H1 (cell line): ENCODE results near the gene CFAP61. TPM values are rescaled to one million over a fixed set of nuclear protein-coding genes. Genes with fewer than 3 reads are reported as not detected.

Source experiments
- CTCF ChIA-PET: fragments of 300-600 bp; sonication (Branson Sonifier 250); formaldehyde crosslinking; loops from one replicate; lab custom pipeline; 2021; ENCODE audit not compliant: partially characterized antibody; lab: Charles Lee
- POLR2A ChIA-PET: fragments of 300-600 bp; sonication (Branson Sonifier 250); formaldehyde crosslinking; loops from one replicate; lab custom pipeline; 2021; ENCODE audit warnings: inconsistent platforms; ENCODE audit not compliant: partially characterized antibody; lab: Charles Lee
- DNase-seq, 2 experiments: peaks; one replicate each; pipeline versions ENCODE4 v3.0.0 to v3.0.0-alpha.2; 2010 to 2022; ENCODE audit warnings: low spot score in 2 of 2, low read depth in 1 of 2, mixed read lengths in 1 of 2
- FAIRE-seq: peaks from 2 replicates; lab custom pipeline; 2011; peaks lifted over from hg19 to GRCh38; lab: Jason Lieb, UNC
- H2AFZ ChIP-seq: 2 replicates; pipeline ENCODE4 v1.8.1; 2012; ENCODE audit warnings: low read length, inconsistent platforms
- H2AK5ac ChIP-seq: 2 replicates; pipeline ENCODE4 v1.6.1; 2013; ENCODE audit warnings: low read depth, low read length
- H2BK120ac ChIP-seq: replicated peaks from 2 replicates; pipeline ENCODE3; 2013; ENCODE audit warnings: low read depth, low read length, inconsistent platforms
- H2BK12ac ChIP-seq: 2 replicates; pipeline ENCODE4 v1.6.1; 2013; ENCODE audit warnings: low read depth, low read length
- H2BK15ac ChIP-seq: 2 replicates; pipeline ENCODE4 v1.6.1; 2013; ENCODE audit warnings: low read length
- H2BK20ac ChIP-seq: 2 replicates; pipeline ENCODE4 v1.6.1; 2013; ENCODE audit warnings: low read length
- H2BK5ac ChIP-seq: 2 replicates; pipeline ENCODE4 v1.6.1; 2013; ENCODE audit warnings: low read depth, low read length
- H3K14ac ChIP-seq: 2 replicates; pipeline ENCODE4 v1.6.1; 2013; ENCODE audit warnings: inconsistent platforms; ENCODE audit not compliant: insufficient read length
- H3K18ac ChIP-seq: 2 replicates; pipeline ENCODE4 v1.6.1; 2013; ENCODE audit warnings: low read length; ENCODE audit errors: extremely low read depth
- H3K23ac ChIP-seq: 2 replicates; pipeline ENCODE4 v1.6.1; 2013; ENCODE audit warnings: inconsistent platforms; ENCODE audit not compliant: insufficient read length
- H3K23me2 ChIP-seq: 2 replicates; pipeline ENCODE4 v1.6.1; 2013; ENCODE audit warnings: low read depth, low read length
- H3K27ac ChIP-seq: 2 replicates; pipeline ENCODE4 v1.6.1; 2011; ENCODE audit warnings: low read depth, low read length, inconsistent platforms
- H3K27me3 ChIP-seq, 4 experiments: replicated peaks in 1 of 4; 1 replicate in 1 of 4; 2 replicates in 3 of 4; pipeline versions ENCODE4 v1.6.1 to v1.8.1; 2011 to 2013; ENCODE audit warnings: low read length in 3 of 4, mild to moderate bottlenecking in 3 of 4, inconsistent platforms in 2 of 4, mixed read lengths in 2 of 4, moderate library complexity in 1 of 4; ENCODE audit not compliant: control insufficient read depth in 3 of 4, insufficient read depth in 3 of 4; ENCODE audit errors: extremely low read depth in 1 of 4
- H3K36me3 ChIP-seq, 4 experiments: 2 replicates each; pipeline versions ENCODE4 v1.6.1 to v1.8.1; 2011 to 2013; ENCODE audit warnings: mild to moderate bottlenecking in 4 of 4, low read length in 3 of 4, moderate library complexity in 2 of 4, control low read depth in 1 of 4, inconsistent platforms in 1 of 4; ENCODE audit not compliant: insufficient read depth in 4 of 4, control insufficient read depth in 2 of 4
- H3K4ac ChIP-seq: replicated peaks from 2 replicates; pipeline ENCODE3; 2013; ENCODE audit warnings: low read length, low read depth, mixed read lengths, inconsistent platforms; ENCODE audit not compliant: insufficient read length
- H3K4me1 ChIP-seq, 4 experiments: replicated peaks in 1 of 4; 1 replicate in 1 of 4; 2 replicates in 3 of 4; pipeline versions ENCODE4 v1.6.1 to v1.8.1; 2011 to 2013; ENCODE audit warnings: low read length in 3 of 4, inconsistent platforms in 2 of 4, mixed read lengths in 1 of 4; ENCODE audit not compliant: insufficient read depth in 4 of 4, control insufficient read depth in 3 of 4
- H3K4me2 ChIP-seq, 2 experiments: 2 replicates each; pipeline versions ENCODE4 v1.6.1 to v1.8.1; 2011 to 2013; ENCODE audit warnings: low read depth in 2 of 2, low read length in 2 of 2, control low read depth in 1 of 2, inconsistent platforms in 1 of 2, mild to moderate bottlenecking in 1 of 2; ENCODE audit not compliant: insufficient read depth in 1 of 2
- H3K4me3 ChIP-seq, 4 experiments: fragments of 200-600, 300-600 bp in 1 of 4; sonication (generic), shearing (Covaris generic), sonication (Bioruptor Twin) in 1 of 4; 2 replicates each; pipeline versions ENCODE4 v1.5.1 to v1.8.1; 2011 to 2016; ENCODE audit warnings: low read length in 4 of 4, low read depth in 3 of 4, control low read depth in 2 of 4, inconsistent platforms in 2 of 4, mild to moderate bottlenecking in 2 of 4, mixed read lengths in 1 of 4, moderate library complexity in 1 of 4; ENCODE audit not compliant: insufficient read depth in 2 of 4; ENCODE audit errors: extremely low read depth in 1 of 4
- H3K56ac ChIP-seq: replicated peaks from 2 replicates; pipeline ENCODE3; 2013; ENCODE audit warnings: low read depth, mild to moderate bottlenecking, mixed read lengths, low read length, inconsistent platforms; ENCODE audit not compliant: insufficient read length
- H3K79me1 ChIP-seq: 2 replicates; pipeline ENCODE4 v1.6.1; 2013; ENCODE audit warnings: low read depth, low read length, control low read depth
- H3K79me2 ChIP-seq, 2 experiments: 2 replicates each; pipeline versions ENCODE4 v1.6.1 to v1.8.1; 2012 to 2013; ENCODE audit warnings: low read length in 2 of 2, mild to moderate bottlenecking in 2 of 2, inconsistent platforms in 1 of 2; ENCODE audit not compliant: insufficient read depth in 2 of 2, control insufficient read depth in 1 of 2
- H3K9ac ChIP-seq, 4 experiments: replicated peaks in 1 of 4; 1 replicate in 1 of 4; 2 replicates in 3 of 4; pipeline versions ENCODE4 v1.6.1 to v1.8.1; 2011 to 2013; ENCODE audit warnings: low read depth in 3 of 4, low read length in 3 of 4, control low read depth in 2 of 4, mild to moderate bottlenecking in 2 of 4, moderate library complexity in 2 of 4, inconsistent platforms in 1 of 4; ENCODE audit errors: extremely low read depth in 1 of 4
- H3K9me3 ChIP-seq, 2 experiments: 2 replicates each; pipeline versions ENCODE4 v1.6.1 to v1.8.1; 2012 to 2013; ENCODE audit warnings: mild to moderate bottlenecking in 2 of 2, moderate library complexity in 2 of 2, control low read depth in 1 of 2, inconsistent platforms in 1 of 2, low read depth in 1 of 2, low read length in 1 of 2, mixed read lengths in 1 of 2; ENCODE audit not compliant: insufficient read depth in 2 of 2
- H4K20me1 ChIP-seq, 2 experiments: replicated peaks in 1 of 2; 2 replicates each; pipeline versions ENCODE3 to v1.8.1; 2011 to 2013; ENCODE audit warnings: inconsistent platforms in 2 of 2, low read length in 2 of 2, mild to moderate bottlenecking in 1 of 2; ENCODE audit not compliant: insufficient read depth in 2 of 2, control insufficient read depth in 1 of 2
- H4K5ac ChIP-seq: 2 replicates; pipeline ENCODE4 v1.6.1; 2013; ENCODE audit warnings: low read length, low read depth, mixed read lengths, inconsistent platforms; ENCODE audit not compliant: insufficient read length
- H4K8ac ChIP-seq: 2 replicates; pipeline ENCODE4 v1.8.0; 2013; ENCODE audit warnings: mild to moderate bottlenecking, moderate library complexity, low read length, inconsistent platforms; ENCODE audit not compliant: insufficient read depth; ENCODE audit errors: extremely low read depth
- H4K91ac ChIP-seq: replicated peaks from 2 replicates; pipeline ENCODE3; 2013; ENCODE audit warnings: low read length, mixed read lengths, inconsistent platforms; ENCODE audit not compliant: insufficient read length
- BRCA1 ChIP-seq: IDR thresholded peaks from 2 replicates; pipeline ENCODE4 v1.6.1; 2012; ENCODE audit warnings: low read depth, low read length, improper control_type of control experiment
- FOSL1 ChIP-seq: IDR thresholded peaks from 2 replicates; pipeline ENCODE4 v1.6.1; 2011; ENCODE audit warnings: mild to moderate bottlenecking, low read depth, low read length, moderate library complexity; ENCODE audit not compliant: insufficient read depth
- HDAC2 ChIP-seq, 2 experiments: fragments of 300-600 bp in 1 of 2; sonication (generic) in 1 of 2; IDR thresholded peaks; 2 replicates each; pipeline ENCODE4 v1.6.1; 2011 to 2012; ENCODE audit warnings: low read depth in 2 of 2, low read length in 2 of 2, mild to moderate bottlenecking in 2 of 2, moderate library complexity in 2 of 2, borderline replicate concordance in 1 of 2, inconsistent platforms in 1 of 2
- POU5F1 ChIP-seq: IDR thresholded peaks from 2 replicates; pipeline ENCODE4 v1.6.1; 2011; ENCODE audit warnings: low read depth, mild to moderate bottlenecking, low read length, moderate library complexity
- WGBS, 2 experiments: shearing (Covaris generic) in 1 of 2; methylation state at CpG; one replicate each; pipeline versions ENCODE4 v1.1.6 to v1.1.7; 2013 to 2015; ENCODE audit warnings: low lambda C conversion rate in 2 of 2, mixed read lengths in 2 of 2, inconsistent platforms in 1 of 2, low coverage in 1 of 2, missing lambda C conversion rate in 1 of 2; ENCODE audit not compliant: insufficient replicate concordance in 2 of 2, insufficient coverage in 1 of 2, insufficient read length in 1 of 2; ENCODE audit errors: extremely low coverage in 1 of 2, missing lambda C conversion rate in 1 of 2; 5-methylcytosine and 5-hydroxymethylcytosine counted together
- polyA plus RNA-seq, 7 experiments: library from polyadenylated mRNA; depleted of rRNA in 3 of 7; stranded (reverse) in 5 of 7; unstranded in 2 of 7; fragments of >200 nt in 5 of 7; fragments of 200-250 nt in 2 of 7; gene quantifications; 1 replicate in 5 of 7; 2 replicates in 1 of 7; 4 replicates in 1 of 7; pipeline versions ENCODE4 v1.2.1 to v1.2.3, GENCODE V29; 2011 to 2013; ENCODE audit warnings: missing spikeins in 2 of 7, mixed read lengths in 2 of 7
- total RNA-seq: library from RNA; stranded (reverse); fragmentation: NEBNext Ultra II Directional; extraction: Animal tissue kit (Norgen Biotek cat#: 25700); gene quantifications from 2 replicates; pipeline ENCODE4 v1.2.1, GENCODE V29; 2021
- TF ChIP-seq, protein P1 (sequence below): IDR thresholded peaks from 2 replicates; pipeline ENCODE4 v1.6.1; 2012; ENCODE audit warnings: inconsistent platforms
- TF ChIP-seq, protein P2 (sequence below), 3 experiments: IDR thresholded peaks; 1 replicate in 2 of 3; 2 replicates in 1 of 3; pipeline versions ENCODE4 v1.5.1 to v1.6.1; 2011; ENCODE audit warnings: low read length in 3 of 3, mild to moderate bottlenecking in 3 of 3, inconsistent platforms in 2 of 3, low read depth in 1 of 3, moderate library complexity in 1 of 3; ENCODE audit not compliant: insufficient read depth in 1 of 3; ENCODE audit errors: control extremely low read depth in 1 of 3

The CFAP61 gene
- total and polyA plus RNA-seq, 2 of the 8 experiments (the other 6 are each of a cell fraction or from before 2014, with no cell fraction given): 0.29 to 0.61 TPM

DNA sequence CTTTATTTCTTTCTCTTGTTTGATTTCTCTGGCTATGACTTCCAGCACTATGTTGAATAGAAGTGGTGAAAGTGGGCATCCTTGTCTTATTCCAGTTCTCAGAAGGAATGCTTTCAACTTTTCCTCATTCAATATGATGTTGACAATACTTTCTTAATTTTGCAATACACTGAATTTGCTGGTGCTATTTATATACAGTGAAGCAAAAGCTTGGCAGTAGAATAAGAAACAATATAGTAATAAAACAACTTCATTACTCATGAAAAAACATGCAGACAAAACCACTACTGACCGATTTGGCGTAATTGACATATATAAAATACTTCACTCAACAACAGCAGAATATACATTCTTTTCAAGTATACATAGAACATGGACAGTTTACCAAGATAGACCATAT lies 96.4 kb downstream of the CFAP61 start:
- no peak overlapping the region for H3K4me3 ChIP-seq
- H3K79me2 ChIP-seq: no peaks in the 10 kb centered on the region
- H3K9me3 ChIP-seq: peaks cover 0 to 4% of the 10 kb centered on the region in 2 experiments; a peak in 1 of 4 replicates
- no peak overlapping the region for H3K23ac ChIP-seq
- H4K20me1 ChIP-seq: no peaks in the 10 kb centered on the region
- WGBS, 2 experiments: 94% methylated on average over 2 of the region's 2 CpGs; no CpG with 5 or more reads in 1 of the 2 experiments
- H3K18ac ChIP-seq: no peak overlapping the region
- H2BK15ac ChIP-seq: no peak overlapping the region
- H2BK5ac ChIP-seq: no peak overlapping the region
- H3K79me1 ChIP-seq: no peaks in the 10 kb centered on the region
- H3K4me2 ChIP-seq: no peak overlapping the region
- no peak overlapping the region for H4K5ac ChIP-seq
- DNase-seq (no peak), FAIRE-seq (no peak)
- no peak overlapping the region for H3K14ac ChIP-seq
- H2AFZ ChIP-seq: no peak overlapping the region
- CTCF ChIA-PET: no interaction called here
- no peak overlapping the region for H2BK12ac ChIP-seq
- POLR2A ChIA-PET: no interaction called here
- no peaks in the 10 kb centered on the region for H3K23me2 ChIP-seq
- H3K27me3 ChIP-seq: no peaks in the 10 kb centered on the region
- no peak overlapping the region for H2AK5ac ChIP-seq
- no peak overlapping the region for H2BK120ac ChIP-seq
- no peak overlapping the region for H3K4ac ChIP-seq
- H3K56ac ChIP-seq: no peak overlapping the region
- H3K36me3 ChIP-seq: no peaks in the 10 kb centered on the region
- no peaks in the 10 kb centered on the region for H3K4me1 ChIP-seq
- H3K27ac ChIP-seq: no peak overlapping the region
- no peak overlapping the region for H4K8ac ChIP-seq
- no peak overlapping the region for H3K9ac ChIP-seq
- H4K91ac ChIP-seq: no peak overlapping the region
- no peak for TF ChIP-seq POU5F1
- TF ChIP-seq, protein P1, sequence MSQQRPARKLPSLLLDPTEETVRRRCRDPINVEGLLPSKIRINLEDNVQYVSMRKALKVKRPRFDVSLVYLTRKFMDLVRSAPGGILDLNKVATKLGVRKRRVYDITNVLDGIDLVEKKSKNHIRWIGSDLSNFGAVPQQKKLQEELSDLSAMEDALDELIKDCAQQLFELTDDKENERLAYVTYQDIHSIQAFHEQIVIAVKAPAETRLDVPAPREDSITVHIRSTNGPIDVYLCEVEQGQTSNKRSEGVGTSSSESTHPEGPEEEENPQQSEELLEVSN: no peak
- TF ChIP-seq HDAC2 (IDR thresholded peaks at IDR 0.05; ENCODE audit: borderline replicate concordance in 1 of 2, low read depth in 2 of 2, low read length in 2 of 2): no peak
- no peak for TF ChIP-seq BRCA1
- no peak for TF ChIP-seq FOSL1
- TF ChIP-seq, protein P2, sequence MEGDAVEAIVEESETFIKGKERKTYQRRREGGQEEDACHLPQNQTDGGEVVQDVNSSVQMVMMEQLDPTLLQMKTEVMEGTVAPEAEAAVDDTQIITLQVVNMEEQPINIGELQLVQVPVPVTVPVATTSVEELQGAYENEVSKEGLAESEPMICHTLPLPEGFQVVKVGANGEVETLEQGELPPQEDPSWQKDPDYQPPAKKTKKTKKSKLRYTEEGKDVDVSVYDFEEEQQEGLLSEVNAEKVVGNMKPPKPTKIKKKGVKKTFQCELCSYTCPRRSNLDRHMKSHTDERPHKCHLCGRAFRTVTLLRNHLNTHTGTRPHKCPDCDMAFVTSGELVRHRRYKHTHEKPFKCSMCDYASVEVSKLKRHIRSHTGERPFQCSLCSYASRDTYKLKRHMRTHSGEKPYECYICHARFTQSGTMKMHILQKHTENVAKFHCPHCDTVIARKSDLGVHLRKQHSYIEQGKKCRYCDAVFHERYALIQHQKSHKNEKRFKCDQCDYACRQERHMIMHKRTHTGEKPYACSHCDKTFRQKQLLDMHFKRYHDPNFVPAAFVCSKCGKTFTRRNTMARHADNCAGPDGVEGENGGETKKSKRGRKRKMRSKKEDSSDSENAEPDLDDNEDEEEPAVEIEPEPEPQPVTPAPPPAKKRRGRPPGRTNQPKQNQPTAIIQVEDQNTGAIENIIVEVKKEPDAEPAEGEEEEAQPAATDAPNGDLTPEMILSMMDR (IDR thresholded peaks at IDR 0.05; ENCODE audit: control extremely low read depth in 1 of 3, insufficient read depth in 1 of 3, low read depth in 1 of 3, low read length in 3 of 3): no peak
- H2BK20ac ChIP-seq: no peak overlapping the region
